CD14-positive monocyte (primary cell): ENCODE results near the gene CYB561D2. TPM values are rescaled to one million over a fixed set of nuclear protein-coding genes. Genes with fewer than 3 reads are reported as not detected.

Source experiments
- DNase-seq, 3 donors: peaks; one replicate each; pipeline ENCODE4 v3.0.0-alpha.2; 2011 to 2022
- H2AFZ ChIP-seq: 2 replicates; pipeline ENCODE4 v1.6.0; 2012; ENCODE audit warnings: mild to moderate bottlenecking, low read depth, low read length, inconsistent platforms; ENCODE audit not compliant: insufficient read depth, poor library complexity, severe bottlenecking
- H3K27ac ChIP-seq, 2 donors: 1 replicate in 1 of 2; 2 replicates in 1 of 2; pipeline ENCODE4 v1.5.1; 2012 to 2013; ENCODE audit warnings: low read length in 2 of 2, control low read depth in 1 of 2, inconsistent platforms in 1 of 2, low read depth in 1 of 2, mild to moderate bottlenecking in 1 of 2
- H3K27me3 ChIP-seq, 2 donors: one replicate each; pipeline versions ENCODE4 v1.6.0 to v1.6.1; 2011 to 2013; ENCODE audit warnings: low read length in 2 of 2; ENCODE audit not compliant: control insufficient read depth in 2 of 2, insufficient read depth in 2 of 2
- H3K36me3 ChIP-seq, 2 donors: replicated peaks in 1 of 2; 1 replicate in 1 of 2; 2 replicates in 1 of 2; pipeline versions ENCODE4 v1.5.1 to v1.6.1; 2012 to 2013; ENCODE audit warnings: low read length in 2 of 2, control low read depth in 1 of 2, inconsistent platforms in 1 of 2, mild to moderate bottlenecking in 1 of 2; ENCODE audit not compliant: insufficient read depth in 2 of 2, control insufficient read depth in 1 of 2
- H3K4me1 ChIP-seq, 2 donors: 1 replicate in 1 of 2; 2 replicates in 1 of 2; pipeline versions ENCODE4 v1.5.1 to v1.6.1; 2012 to 2013; ENCODE audit warnings: low read length in 2 of 2, control low read depth in 1 of 2, inconsistent platforms in 1 of 2, mild to moderate bottlenecking in 1 of 2, moderate library complexity in 1 of 2; ENCODE audit not compliant: insufficient read depth in 2 of 2, control insufficient read depth in 1 of 2
- H3K4me2 ChIP-seq: replicated peaks from 2 replicates; pipeline ENCODE3; 2012; ENCODE audit warnings: low read length, moderate library complexity, mild to moderate bottlenecking; ENCODE audit not compliant: poor library complexity, severe bottlenecking; ENCODE audit errors: extremely low read depth
- H3K4me3 ChIP-seq, 3 experiments: fragments of 200-600 bp in 1 of 3; sonication (generic) in 1 of 3; replicated peaks in 1 of 3; 1 replicate in 2 of 3; 2 replicates in 1 of 3; pipeline ENCODE4 v1.5.1; 2011 to 2013; ENCODE audit warnings: low read length in 3 of 3, mild to moderate bottlenecking in 3 of 3, control low read depth in 2 of 3, low read depth in 2 of 3, inconsistent platforms in 1 of 3, moderate library complexity in 1 of 3
- H3K79me2 ChIP-seq: 2 replicates; pipeline ENCODE4 v1.6.0; 2012; ENCODE audit warnings: mild to moderate bottlenecking, control low read depth, inconsistent platforms, low read length, moderate library complexity; ENCODE audit not compliant: insufficient read depth
- H3K9ac ChIP-seq: 2 replicates; pipeline ENCODE4 v1.6.0; 2017; ENCODE audit warnings: low read length, mild to moderate bottlenecking; ENCODE audit not compliant: insufficient read depth, poor library complexity, severe bottlenecking
- H3K9me3 ChIP-seq, 2 donors: replicated peaks in 1 of 2; 1 replicate in 1 of 2; 2 replicates in 1 of 2; pipeline versions ENCODE4 v1.5.1 to v1.6.1; 2012 to 2013; ENCODE audit warnings: low read length in 2 of 2, control low read depth in 1 of 2; ENCODE audit not compliant: control insufficient read depth in 1 of 2, insufficient read depth in 1 of 2
- H4K20me1 ChIP-seq: 2 replicates; pipeline ENCODE4 v1.6.0; 2012; ENCODE audit warnings: mild to moderate bottlenecking, low read length, control low read depth, moderate library complexity; ENCODE audit not compliant: insufficient read depth
- H3K27ac Mint-ChIP-seq, 7 donors: one replicate each; pipeline ENCODE4 v1.8.0; 2020; ENCODE audit warnings: mild to moderate bottlenecking in 7 of 7, mixed read lengths in 7 of 7, moderate library complexity in 6 of 7, inconsistent platforms in 2 of 7
- H3K27me3 Mint-ChIP-seq, 3 donors: one replicate each; pipeline ENCODE4 v1.8.0; 2021 to 2022; ENCODE audit warnings: low read depth in 3 of 3, mild to moderate bottlenecking in 3 of 3, mixed read lengths in 3 of 3, moderate library complexity in 3 of 3, inconsistent platforms in 1 of 3
- H3K36me3 Mint-ChIP-seq, 2 donors: one replicate each; pipeline ENCODE4 v1.8.0; 2020; ENCODE audit warnings: mixed read lengths in 2 of 2, inconsistent platforms in 1 of 2, mild to moderate bottlenecking in 1 of 2
- H3K4me1 Mint-ChIP-seq: one replicate; pipeline ENCODE4 v1.8.0; 2020; ENCODE audit warnings: mild to moderate bottlenecking, mixed read lengths
- H3K4me3 Mint-ChIP-seq, 2 donors: one replicate each; pipeline ENCODE4 v1.8.0; 2020; ENCODE audit warnings: mild to moderate bottlenecking in 2 of 2, mixed read lengths in 2 of 2, moderate library complexity in 1 of 2
- H3K9me3 Mint-ChIP-seq, 7 donors: one replicate each; pipeline ENCODE4 v1.8.0; 2020 to 2022; ENCODE audit warnings: mixed read lengths in 7 of 7, mild to moderate bottlenecking in 6 of 7, moderate library complexity in 6 of 7, inconsistent platforms in 2 of 7
- CTCF ChIP-seq: fragments of 200-600 bp; IDR thresholded peaks from one replicate; pipeline ENCODE4 v1.8.0; 2022; ENCODE audit warnings: antibody characterized with exemption, mild to moderate bottlenecking
- WGBS: methylation state at CpG from one replicate; pipeline ENCODE4 v1.1.5; 2013; ENCODE audit warnings: missing lambda C conversion rate; ENCODE audit not compliant: insufficient coverage; 5-methylcytosine and 5-hydroxymethylcytosine counted together
- intact Hi-C, 2 donors: fragments of 100-400 bp; cut with micrococcal nuclease; formaldehyde crosslinking; loops; one replicate each; pipeline versions ENCODE4 v1.15.0 to v1.15.1; 2023
- polyA plus RNA-seq, 3 donors: library from polyadenylated mRNA; depleted of rRNA in 1 of 3; unstranded in 2 of 3; stranded (reverse) in 1 of 3; fragments of 300-500 nt in 2 of 3; fragments of >200 nt in 1 of 3; fragmentation: Illumina TruSeq in 2 of 3; gene quantifications; 1 replicate in 2 of 3; 2 replicates in 1 of 3; pipeline ENCODE4 v1.2.3, GENCODE V29; 2012 to 2021

Gene CYB561D2
- polyA plus RNA-seq, 3 donors = 78.9 to 94.0 (median 82.5) TPM

- Histone ChIP-seq H3K9ac (peak overlapping the region; percentile 90), H3K4me2 (peak overlapping the region; percentile 87), H3K4me1 (peaks cover 80 to 89% of the 10 kb centered on the region in 2 donors), H2AFZ (peak overlapping the region; percentile 86), H3K79me2 (peaks cover 26% of the 10 kb centered on the region), H3K4me3 (peak overlapping the region; percentile 60 to 90 (median 77)), H3K9me3 (no peaks in the 10 kb centered on the region), H3K27me3 (no peaks in the 10 kb centered on the region), H3K27ac (peak overlapping the region; percentile 18 to 97), H3K36me3 (peaks cover 0 to 23% of the 10 kb centered on the region in 2 donors), H4K20me1 (peaks cover 4% of the 10 kb centered on the region)
- peaks cover 18 to 36% of the 10 kb centered on the region in 2 donors for H3K36me3 Mint-ChIP-seq
- H3K27me3 Mint-ChIP-seq = peaks cover 0 to 4% (median 2%) of the 10 kb centered on the region in 3 donors
- peaks cover 82% of the 10 kb centered on the region for H3K4me1 Mint-ChIP-seq
- DNase-seq = peak in 2 of 3 donors; percentile 32 to 36
- no peak for TF ChIP-seq CTCF
- WGBS = 0% methylated on average over 31 of the region's 45 CpGs
- intact Hi-C loops = loop anchor here (2.0 kb wide), 1 partner anchor 22 kb away; the partner anchor contains the start of genes HYAL3 (in 2 of the 2) and NAA80 (in 2 of the 2)
- peak overlapping the region; percentile 86 to 94 for H3K4me3 Mint-ChIP-seq
- H3K9me3 Mint-ChIP-seq = no peaks in the 10 kb centered on the region
- H3K27ac Mint-ChIP-seq = peak overlapping the region; percentile 38 to 95 (median 88)
These were observed 29.8 kb upstream of the CYB561D2 start for GRCh38 chr3:50320853-50321335.

- peak overlapping the region; percentile 60 to 90 (median 77) for H3K4me3 ChIP-seq
- Mint-ChIP-seq H3K9me3 (no peaks in the 10 kb centered on the region), H3K4me3 (peak overlapping the region; percentile 86 to 91), H3K4me1 (peaks cover 83% of the 10 kb centered on the region), H3K36me3 (peaks cover 16 to 36% of the 10 kb centered on the region in 2 donors), H3K27me3 (peaks cover 0 to 4% (median 2%) of the 10 kb centered on the region in 3 donors), H3K27ac (peak overlapping the region; percentile 85 to 99 (median 97))
- H3K4me1 ChIP-seq = peaks cover 83 to 94% of the 10 kb centered on the region in 2 donors
- H3K9ac ChIP-seq = peak overlapping the region; percentile 90
- no peaks in the 10 kb centered on the region for H3K9me3 ChIP-seq
- H4K20me1 ChIP-seq = peaks cover 4% of the 10 kb centered on the region
- peak; percentile 72 to 74 (median 72) for DNase-seq
- no peaks in the 10 kb centered on the region for H3K27me3 ChIP-seq
- H3K27ac ChIP-seq = peak overlapping the region; percentile 77 to 97
- H3K4me2 ChIP-seq = peak overlapping the region; percentile 87
- peaks cover 32% of the 10 kb centered on the region for H3K79me2 ChIP-seq
- peak; percentile 58 for TF ChIP-seq CTCF
- peak overlapping the region; percentile 86 for H2AFZ ChIP-seq
- under 1% methylated on average over 52 of the region's 59 CpGs for WGBS
- H3K36me3 ChIP-seq = peaks cover 0 to 22% of the 10 kb centered on the region in 2 donors
- intact Hi-C loops = loop anchor here (2.0 kb wide), 1 partner anchor 23 kb away; the partner anchor contains the start of genes HYAL3 (in 2 of the 2) and NAA80 (in 2 of the 2)
These were observed 29.1 kb upstream of the CYB561D2 start for GRCh38 chr3:50321336-50322114.
